HepG2 (cell line): ENCODE measurements around the gene TRIO. TPM values are rescaled to one million over a fixed set of nuclear protein-coding genes. Genes with fewer than 3 reads are reported as not detected.
A peak's percentile ranks its signal among the peaks of the same experiment; 100 is the strongest.

Source experiments
- ATAC-seq: fragments of 200-7000 bp; cut with Tn5 transposase; 3 replicates; pipeline ENCODE4 v1.9.1; 2020; ENCODE audit warnings: mild to moderate bottlenecking, moderate library complexity
- BruUV-seq: library from RNA; stranded (reverse); fragments of 400-500 nt; replicated peaks from 2 replicates; lab custom pipeline; 2021; lab: Mats Ljungman, UMichigan
- CTCF ChIA-PET: fragments of 300-600 bp; formaldehyde crosslinking; extraction: SDS; loops from one replicate; lab custom pipeline; 2021; ENCODE audit warnings: low total read pairs, inconsistent platforms, low intra/inter-chr PET ratio; lab: Yijun Ruan, JAX
- POLR2A ChIA-PET: fragments of 350-600 bp; sonication (Branson Sonifier 250); formaldehyde crosslinking; loops from one replicate; lab custom pipeline; 2020; ENCODE audit warnings: antibody characterized with exemption, inconsistent platforms; lab: Yijun Ruan, JAX
- DNase-seq: peaks from one replicate; pipeline ENCODE4 v3.0.0-alpha.2; 2015; ENCODE audit warnings: low spot score
- FAIRE-seq: peaks from 3 replicates; lab custom pipeline; 2011; peaks lifted over from hg19 to GRCh38; lab: Jason Lieb, UNC
- H2AFZ ChIP-seq: one replicate; pipeline ENCODE4 v1.6.1; 2011; ENCODE audit warnings: low read length, inconsistent platforms
- H3K27ac ChIP-seq: fragments of 300-600 bp; 3 replicates; pipeline ENCODE4 v1.8.0; 2011; ENCODE audit warnings: mixed run types, mild to moderate bottlenecking, mixed read lengths, low read length, inconsistent platforms; ENCODE audit not compliant: insufficient read depth; ENCODE audit errors: extremely low read length
- H3K27me3 ChIP-seq, 2 experiments: fragments of 200-600 bp in 1 of 2; 2 replicates in 1 of 2; 3 replicates in 1 of 2; pipeline versions ENCODE4 v1.6.0 to v1.8.0; 2011; ENCODE audit warnings: low read length in 2 of 2, mild to moderate bottlenecking in 2 of 2, moderate library complexity in 2 of 2, inconsistent platforms in 1 of 2; ENCODE audit not compliant: insufficient read depth in 2 of 2, control insufficient read depth in 1 of 2
- H3K36me3 ChIP-seq, 2 experiments: fragments of 200-600 bp in 1 of 2; replicated peaks in 1 of 2; 2 replicates in 1 of 2; 3 replicates in 1 of 2; pipeline versions ENCODE4 v1.5.1 to v1.8.0; 2011; ENCODE audit warnings: low read length in 2 of 2, inconsistent platforms in 1 of 2; ENCODE audit not compliant: insufficient read depth in 2 of 2, control insufficient read depth in 1 of 2
- H3K4me1 ChIP-seq: 2 replicates; pipeline ENCODE4 v1.5.1; 2012; ENCODE audit warnings: low read length, inconsistent platforms; ENCODE audit not compliant: insufficient read depth
- H3K4me2 ChIP-seq: 2 replicates; pipeline ENCODE4 v1.6.0; 2011; ENCODE audit warnings: low read depth, low read length, inconsistent platforms
- H3K4me3 ChIP-seq, 3 experiments: fragments of 200-600 bp in 1 of 3; sonication (generic), shearing (Covaris generic) in 1 of 3; replicated peaks in 1 of 3; 2 replicates each; pipeline ENCODE4 v1.5.1; 2011 to 2016; ENCODE audit warnings: low read length in 3 of 3, inconsistent platforms in 2 of 3, low read depth in 2 of 3, mild to moderate bottlenecking in 2 of 3, control low read depth in 1 of 3, mixed read lengths in 1 of 3; ENCODE audit not compliant: insufficient read depth in 1 of 3
- H3K79me2 ChIP-seq: one replicate; pipeline ENCODE4 v1.6.1; 2011; ENCODE audit warnings: low read length, inconsistent platforms; ENCODE audit not compliant: insufficient read depth
- H3K9ac ChIP-seq: 2 replicates; pipeline ENCODE4 v1.6.0; 2011; ENCODE audit warnings: mild to moderate bottlenecking, low read depth, low read length, inconsistent platforms; ENCODE audit not compliant: insufficient read depth
- H3K9me3 ChIP-seq: 2 replicates; pipeline ENCODE4 v1.5.1; 2012; ENCODE audit warnings: mild to moderate bottlenecking, low read length
- H4K20me1 ChIP-seq: 2 replicates; pipeline ENCODE4 v1.6.0; 2011; ENCODE audit warnings: inconsistent platforms, mild to moderate bottlenecking, low read length, moderate library complexity; ENCODE audit not compliant: insufficient read depth
- ATF6 ChIP-seq: sonication (generic); formaldehyde crosslinking; conservative IDR thresholded peaks from 2 replicates; pipeline ENCODE4 v1.4.0; 2020; ENCODE audit warnings: missing genetic modification reagents
- CEBPZ ChIP-seq: IDR thresholded peaks from 2 replicates; pipeline ENCODE4 v1.6.1; 2012; ENCODE audit warnings: low read length, improper control_type of control experiment
- CTCF ChIP-seq: sonication (generic); formaldehyde crosslinking; IDR thresholded peaks from 2 replicates; pipeline ENCODE4 v1.5.0; 2020; ENCODE audit warnings: mild to moderate bottlenecking, missing genetic modification reagents, moderate library complexity
- KLF12 ChIP-seq: sonication (generic); formaldehyde crosslinking; IDR thresholded peaks from 2 replicates; pipeline ENCODE4 v1.4.0; 2020; ENCODE audit warnings: missing genetic modification reagents, borderline replicate concordance
- WGBS: methylation state at CpG from one replicate; pipeline ENCODE4 v1.1.6; 2017; ENCODE audit warnings: low lambda C conversion rate; 5-methylcytosine and 5-hydroxymethylcytosine counted together
- in situ Hi-C: cut with HindIII; loops from 2 replicates; pipeline ENCODE4 v1.10.0; 2017; ENCODE audit warnings: low pct_unique_long_range_greater_than_20kb; ENCODE audit not compliant: extremely low pct_ligation_motif_present
- intact Hi-C: fragments of 100-400 bp; cut with micrococcal nuclease; formaldehyde crosslinking; loops from one replicate; pipeline ENCODE4 v1.10.0; 2022; ENCODE audit not compliant: unreplicated experiment
- polyA plus RNA-seq, 8 experiments: library from polyadenylated mRNA; depleted of rRNA in 3 of 8; stranded (reverse) in 7 of 8; unstranded in 1 of 8; fragments of >200 nt; fragmentation: Illumina TruSeq in 4 of 8; extraction: Trizol in 4 of 8; gene quantifications; 2 replicates each; pipeline versions ENCODE4 v1.2.1 to v1.2.3, GENCODE V29; 2011 to 2016; ENCODE audit warnings: low read depth in 4 of 8, missing spikeins in 1 of 8, mixed read lengths in 1 of 8; ENCODE audit not compliant: insufficient read depth in 1 of 8
- total RNA-seq, 5 experiments: library from RNA; depleted of rRNA; stranded (reverse); fragments of >200 nt; fragmentation: Illumina TruSeq; extraction: Trizol; gene quantifications; 2 replicates each; pipeline ENCODE4 v1.2.3, GENCODE V29; 2016; ENCODE audit warnings: low read depth in 1 of 5

Gene TRIO
- total and polyA plus RNA-seq, 2 of the 13 experiments (the other 11 are each of a cell fraction or from before 2014, with no cell fraction given), result 45.2 to 45.9 TPM

- no peak overlapping the region for H3K9ac ChIP-seq
- ATAC-seq (peak; percentile 77), DNase-seq (no peak), FAIRE-seq (no peak)
- H3K79me2 ChIP-seq, result peaks cover 3% of the 10 kb centered on the region
- no peaks in the 10 kb centered on the region for H3K9me3 ChIP-seq
- no peak overlapping the region for H3K4me3 ChIP-seq
- no peak overlapping the region for H3K4me2 ChIP-seq
- ChIA-PET CTCF (no interaction called here), POLR2A (no interaction called here)
- no peaks in the 10 kb centered on the region for H4K20me1 ChIP-seq
- in situ Hi-C loops (no loop called here), intact Hi-C loops (no loop called here)
- no peak overlapping the region for H2AFZ ChIP-seq
- H3K27ac ChIP-seq, result no peak overlapping the region
- WGBS, result 94% methylated on average over 10 of the region's 10 CpGs
- peaks cover 22 to 56% of the 10 kb centered on the region in 2 experiments for H3K36me3 ChIP-seq
- BruUV-seq, result no TSS peak
- no peak for TF ChIP-seq CEBPZ
- TF ChIP-seq ATF6 (CRISPR knock-in tag), result no peak
- TF ChIP-seq KLF12 (CRISPR knock-in tag), result no peak
- peak; percentile 26 for TF ChIP-seq CTCF
- H3K4me1 ChIP-seq, result no peaks in the 10 kb centered on the region
- H3K27me3 ChIP-seq, result no peaks in the 10 kb centered on the region
Observed at GRCh38 chr5:14405267-14405666, 262.1 kb downstream of the TRIO start.
